Measurements from ENCODE around the gene KPNB1. TPM values are rescaled to one million over a fixed set of nuclear protein-coding genes. Genes with fewer than 3 reads are reported as not detected.

KPNB1 gene
- total RNA-seq = 100 to 1,000 TPM; 183 to 196 TPM
- total RNA-seq = 225 to 389 reads per million in 2 donors

DNA sequence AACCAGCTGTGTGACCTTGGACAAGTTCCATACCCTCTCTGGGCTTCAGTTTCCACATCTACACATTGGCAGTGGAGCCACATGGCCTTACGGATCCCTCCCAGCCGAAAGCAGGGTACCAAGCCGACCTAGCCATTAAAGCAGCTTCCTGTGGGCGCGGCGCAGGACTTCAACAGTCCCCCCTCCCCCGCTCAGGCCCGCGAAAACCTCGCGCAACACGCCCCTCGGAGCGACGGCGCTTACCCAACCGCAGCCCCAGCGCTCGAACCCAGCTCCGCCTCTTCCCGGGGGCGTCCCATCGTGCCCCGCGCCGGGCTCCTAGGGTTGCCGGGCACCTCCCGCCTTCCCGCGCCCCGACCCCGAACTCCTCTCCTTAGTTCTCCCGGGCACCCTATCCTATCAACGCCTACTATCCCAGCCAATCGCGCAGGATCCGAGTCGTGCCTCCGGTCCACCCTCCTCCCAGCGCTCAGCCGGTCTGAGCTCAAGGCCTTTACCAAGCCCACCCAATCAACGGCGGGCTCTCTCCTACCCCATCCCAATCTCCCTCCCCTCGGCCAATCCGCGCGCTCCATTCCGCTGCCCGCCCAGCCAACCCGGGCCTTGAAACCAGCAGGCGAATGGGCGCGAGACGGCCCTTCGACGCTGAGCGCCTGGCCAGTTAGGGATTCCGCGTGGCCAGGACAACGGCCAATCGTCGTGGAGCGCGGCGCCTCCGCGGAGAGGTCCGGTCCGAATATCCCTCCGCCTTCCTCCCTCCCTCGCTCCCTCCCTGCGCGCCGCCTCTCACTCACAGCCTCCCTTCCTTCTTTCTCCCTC, at the start of gene KPNB1:
TSS of gene KPNB1 (plus strand) at position 767 of the 819 bp plus-strand sequence. CDS start 326 bp downstream, outside the sequence.
- Mint-ChIP-seq H3K4me1 (peaks cover 35% of the 10 kb centered on the region), H3K27me3 (no peaks in the 10 kb centered on the region), H3K36me3 (ENCODE audit: low read depth) (peaks cover 6% of the 10 kb centered on the region), H3K4me3 (peak within 1 kb of the TSS; percentile 96), H3K27ac (peak within 1 kb of the TSS; percentile 92)
- H3K9me3 ChIP-seq (ENCODE audit: control insufficient read depth, low read length, poor library complexity, severe bottlenecking) = no peaks in the 10 kb centered on the region
- DNase-seq (peak; percentile 93 to 97 (median 94)), ATAC-seq (peak; percentile 85)

DNA sequence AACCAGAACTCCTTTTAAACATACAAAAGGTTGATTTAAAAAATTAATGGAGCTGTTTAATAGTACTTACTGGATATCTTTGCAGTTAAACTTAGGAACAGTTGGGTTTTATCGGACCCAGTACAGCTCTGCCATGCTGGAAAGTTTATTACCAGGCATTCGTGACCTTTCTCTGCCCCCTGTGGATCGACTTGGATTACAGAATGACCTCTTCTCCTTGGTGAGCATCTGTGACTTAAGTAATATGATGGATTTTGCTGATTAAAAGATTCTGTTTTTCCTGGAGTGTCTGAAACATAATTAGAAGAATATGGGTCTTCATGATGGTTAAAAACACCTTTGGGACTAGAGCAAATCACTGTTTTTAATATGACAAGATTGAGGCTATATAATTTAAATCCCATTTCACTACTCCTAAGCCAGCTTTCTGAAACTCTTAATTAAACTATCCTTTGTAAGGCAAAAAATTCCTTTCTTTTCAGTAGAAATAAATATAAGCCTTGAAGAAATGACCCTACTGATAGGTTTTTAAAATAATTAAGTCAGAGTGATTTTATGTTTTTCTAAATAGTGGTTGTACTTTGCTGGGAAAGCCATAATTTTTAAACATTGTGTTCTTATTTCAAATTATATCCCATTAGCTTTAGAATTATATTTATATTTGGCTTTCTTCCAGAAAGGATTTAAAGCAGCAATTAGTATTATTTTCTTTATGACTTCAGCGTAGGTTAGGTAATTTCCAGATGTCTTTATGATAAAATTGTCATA, 45.7 kb upstream of the KPNB1 start:
- peak overlapping the region; percentile 57 for H3K27ac Mint-ChIP-seq
- no peaks in the 10 kb centered on the region for H3K27me3 Mint-ChIP-seq
- peaks cover 12% of the 10 kb centered on the region for H3K4me1 Mint-ChIP-seq
- no peak overlapping the region for H3K4me3 Mint-ChIP-seq
- no peaks in the 10 kb centered on the region for H3K9me3 ChIP-seq (ENCODE audit: control insufficient read depth, low read length, poor library complexity, severe bottlenecking)
- ATAC-seq (no peak), DNase-seq (no peak)
- peaks cover 11% of the 10 kb centered on the region for H3K36me3 Mint-ChIP-seq (ENCODE audit: low read depth)

DNA sequence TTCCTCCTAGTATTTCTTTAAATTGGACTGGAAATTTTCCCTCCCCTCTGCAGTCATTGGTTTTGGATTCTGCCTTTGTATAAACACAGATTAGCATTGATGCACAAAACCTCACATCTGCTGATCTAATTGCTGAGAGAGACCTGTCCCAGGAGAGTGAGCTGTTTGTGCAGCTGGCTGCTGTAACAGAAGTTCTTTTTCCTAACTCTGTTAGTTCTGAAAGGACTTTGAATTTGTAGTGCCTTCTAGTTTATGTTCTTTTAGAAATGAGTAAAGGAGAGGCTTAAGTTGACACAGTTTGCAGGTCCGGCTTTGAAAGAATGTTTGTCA, 45.2 kb upstream of the KPNB1 start:
- ATAC-seq (no peak), DNase-seq (no peak)
- Mint-ChIP-seq H3K36me3 (ENCODE audit: low read depth) (peaks cover 13% of the 10 kb centered on the region), H3K27ac (peak overlapping the region; percentile 57), H3K27me3 (no peaks in the 10 kb centered on the region), H3K4me1 (peaks cover 14% of the 10 kb centered on the region), H3K4me3 (no peak overlapping the region)
- H3K9me3 ChIP-seq (ENCODE audit: control insufficient read depth, low read length, poor library complexity, severe bottlenecking) = no peaks in the 10 kb centered on the region

DNA sequence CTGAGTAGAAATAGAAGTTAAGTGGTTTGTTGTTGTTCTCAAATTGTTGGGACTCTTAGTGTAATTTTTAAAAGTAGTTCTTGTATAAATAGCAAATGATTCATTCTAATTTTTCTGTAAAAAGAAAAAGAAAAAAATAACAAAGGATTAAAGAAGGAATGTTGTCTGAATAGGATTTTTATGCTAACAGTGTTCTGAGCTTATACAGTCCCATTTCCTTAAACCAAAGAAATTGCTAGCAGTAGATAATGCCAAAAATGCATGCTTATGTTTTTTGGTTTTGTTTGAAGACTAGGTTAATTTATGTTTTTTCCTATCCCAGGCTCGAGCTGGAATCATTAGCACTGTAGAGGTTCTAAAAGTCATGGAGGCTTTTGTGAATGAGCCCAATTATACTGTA, 44.7 kb upstream of the KPNB1 start:
- Mint-ChIP-seq H3K4me3 (no peak overlapping the region), H3K36me3 (ENCODE audit: low read depth) (peaks cover 13% of the 10 kb centered on the region), H3K27ac (peak overlapping the region; percentile 57)

DNA sequence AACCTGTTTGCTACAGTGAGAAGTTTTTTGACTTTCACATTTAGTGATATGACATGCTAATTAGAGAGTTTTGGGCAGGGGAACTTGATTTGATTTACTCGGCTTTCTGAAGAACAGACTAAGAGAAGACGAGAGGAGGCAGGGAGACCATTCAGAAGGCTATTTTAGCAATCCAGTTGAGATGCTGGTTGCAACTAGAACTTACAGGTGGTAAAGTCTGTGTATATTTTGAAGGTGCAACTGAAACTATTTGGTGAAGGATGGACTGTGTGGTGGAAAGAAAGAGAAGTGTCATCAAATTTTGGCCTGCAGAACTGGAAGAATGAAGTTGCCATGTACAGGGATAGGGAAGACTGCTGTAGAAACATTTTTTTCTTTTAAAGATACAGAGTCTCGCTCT, 42.2 kb upstream of the KPNB1 start:
- Mint-ChIP-seq H3K4me3 (no peak overlapping the region), H3K36me3 (ENCODE audit: low read depth) (peaks cover 13% of the 10 kb centered on the region), H3K27ac (peak overlapping the region; percentile 74), H3K27me3 (no peaks in the 10 kb centered on the region), H3K4me1 (peaks cover 14% of the 10 kb centered on the region)
- DNase-seq (no peak), ATAC-seq (no peak)
- H3K9me3 ChIP-seq (ENCODE audit: control insufficient read depth, low read length, poor library complexity, severe bottlenecking) = no peaks in the 10 kb centered on the region

More for the DNA sequence above, 44.7 kb upstream of the KPNB1 start:
- Mint-ChIP-seq H3K27me3 (no peaks in the 10 kb centered on the region), H3K4me1 (peaks cover 14% of the 10 kb centered on the region)
- no peaks in the 10 kb centered on the region for H3K9me3 ChIP-seq (ENCODE audit: control insufficient read depth, low read length, poor library complexity, severe bottlenecking)
- ATAC-seq (no peak), DNase-seq (no peak)

DNA sequence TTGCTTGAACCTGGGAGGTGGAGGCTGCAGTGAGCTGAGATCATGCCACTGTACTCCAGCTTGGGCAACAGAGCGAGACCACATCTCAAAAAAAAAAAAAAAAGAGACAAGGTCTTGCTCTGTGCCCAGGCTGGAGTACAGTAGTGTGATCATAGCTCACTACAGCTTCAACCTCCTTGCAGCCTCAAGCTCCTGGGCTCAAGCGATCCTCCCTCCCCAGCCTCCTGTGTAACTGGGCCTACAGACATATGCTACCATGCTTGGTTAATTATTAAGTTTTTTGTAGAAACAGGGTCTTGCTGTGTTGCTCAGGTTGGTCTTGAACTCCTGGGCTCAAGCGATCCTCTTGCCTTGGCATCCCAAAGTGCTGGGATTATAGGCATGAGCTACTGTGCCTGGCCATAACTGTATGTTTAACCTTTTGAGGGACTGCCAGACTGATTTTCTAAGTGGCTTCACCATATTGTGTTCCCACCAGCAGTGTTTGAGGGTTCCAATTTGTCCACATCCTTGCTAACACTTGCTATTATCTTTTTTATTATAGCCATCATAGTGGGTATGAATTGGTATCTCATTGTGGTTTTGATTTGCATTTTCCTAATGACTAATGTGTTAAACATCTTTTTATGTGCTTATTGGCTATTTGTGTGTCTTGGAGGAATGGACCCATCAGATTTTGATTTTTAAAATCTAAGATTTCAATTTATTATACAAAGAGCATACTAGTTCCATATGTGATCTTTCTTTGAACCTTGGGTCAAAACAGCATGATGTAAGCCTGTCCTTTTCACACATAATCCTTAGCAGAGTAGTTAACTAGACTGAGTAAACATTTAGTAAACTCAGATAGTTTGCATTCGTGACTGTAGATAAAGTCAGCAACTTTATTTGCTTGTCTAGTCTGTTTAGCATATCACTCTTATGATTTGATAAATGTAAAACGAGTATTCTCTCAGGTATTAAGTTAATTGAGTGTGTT, 38.1 kb upstream of the KPNB1 start:
- Mint-ChIP-seq H3K4me1 (peaks cover 17% of the 10 kb centered on the region), H3K27me3 (no peaks in the 10 kb centered on the region), H3K36me3 (ENCODE audit: low read depth) (peaks cover 11% of the 10 kb centered on the region), H3K27ac (no peak overlapping the region), H3K4me3 (no peak overlapping the region)
- H3K9me3 ChIP-seq (ENCODE audit: control insufficient read depth, low read length, poor library complexity, severe bottlenecking) = no peaks in the 10 kb centered on the region
- DNase-seq (no peak), ATAC-seq (no peak)

DNA sequence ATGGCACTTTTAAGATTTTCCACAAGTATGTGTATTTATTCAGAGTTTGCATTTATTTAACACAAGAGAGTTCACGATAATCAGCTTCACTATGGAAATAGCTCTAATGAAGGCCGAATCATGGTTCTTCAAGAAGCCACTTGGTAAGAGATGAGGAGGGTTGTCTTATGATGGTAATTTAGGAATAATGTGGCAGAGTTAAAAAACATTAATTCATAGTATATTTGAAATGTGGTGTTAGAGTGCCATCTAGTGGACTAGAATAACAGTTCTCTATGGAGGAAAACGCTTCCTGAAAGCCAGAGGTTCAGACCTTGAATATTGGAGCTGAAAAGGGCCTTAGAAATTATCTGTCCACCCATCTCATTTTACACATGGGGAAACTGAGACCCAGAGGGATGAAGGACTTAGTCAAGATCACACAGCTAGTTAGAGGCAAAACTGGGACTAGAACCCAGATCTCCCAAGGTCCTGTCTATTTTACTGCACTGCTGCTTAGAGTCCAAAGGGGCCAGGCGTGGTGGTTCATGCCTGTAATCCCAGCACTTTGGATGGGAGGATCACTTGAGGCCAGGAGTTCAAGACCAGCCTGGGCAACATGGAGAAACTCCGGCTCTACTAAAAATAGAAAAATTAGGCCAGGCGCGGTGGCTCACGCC, 33.8 kb upstream of the KPNB1 start:
- Mint-ChIP-seq H3K27ac (peak overlapping the region; percentile 37), H3K4me1 (peaks cover 9% of the 10 kb centered on the region), H3K36me3 (ENCODE audit: low read depth) (peaks cover 4% of the 10 kb centered on the region), H3K4me3 (no peak overlapping the region), H3K27me3 (no peaks in the 10 kb centered on the region)
- no peaks in the 10 kb centered on the region for H3K9me3 ChIP-seq (ENCODE audit: control insufficient read depth, low read length, poor library complexity, severe bottlenecking)
- DNase-seq (no peak), ATAC-seq (peak; percentile 59)

DNA sequence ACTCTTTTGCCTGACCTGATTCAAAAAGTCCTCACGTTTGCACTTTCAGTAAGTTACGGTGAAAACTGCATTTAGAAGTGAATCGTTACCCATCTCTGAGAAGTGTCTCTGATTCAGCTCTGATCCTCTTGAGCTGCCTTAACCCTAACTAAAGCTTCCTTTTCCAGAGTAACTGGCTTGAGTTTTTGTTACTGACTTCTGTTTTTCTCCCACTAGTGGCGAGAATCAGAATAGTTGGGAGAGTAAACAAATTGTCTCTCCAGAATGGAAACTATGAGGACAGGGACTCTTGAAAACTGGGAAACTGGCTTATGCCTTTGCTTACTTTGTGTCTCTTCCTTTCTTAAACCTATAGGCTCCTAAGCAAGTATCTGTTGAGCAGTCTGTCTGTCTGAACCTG, 31.3 kb upstream of the KPNB1 start:
- H3K4me3 Mint-ChIP-seq = no peak overlapping the region
- no peaks in the 10 kb centered on the region for H3K9me3 ChIP-seq (ENCODE audit: control insufficient read depth, low read length, poor library complexity, severe bottlenecking)
- DNase-seq (no peak), ATAC-seq (no peak)
- H3K36me3 Mint-ChIP-seq (ENCODE audit: low read depth) = peaks cover 4% of the 10 kb centered on the region
- peaks cover 9% of the 10 kb centered on the region for H3K4me1 Mint-ChIP-seq
- peak overlapping the region; percentile 9 for H3K27ac Mint-ChIP-seq
- H3K27me3 Mint-ChIP-seq = no peaks in the 10 kb centered on the region

DNA sequence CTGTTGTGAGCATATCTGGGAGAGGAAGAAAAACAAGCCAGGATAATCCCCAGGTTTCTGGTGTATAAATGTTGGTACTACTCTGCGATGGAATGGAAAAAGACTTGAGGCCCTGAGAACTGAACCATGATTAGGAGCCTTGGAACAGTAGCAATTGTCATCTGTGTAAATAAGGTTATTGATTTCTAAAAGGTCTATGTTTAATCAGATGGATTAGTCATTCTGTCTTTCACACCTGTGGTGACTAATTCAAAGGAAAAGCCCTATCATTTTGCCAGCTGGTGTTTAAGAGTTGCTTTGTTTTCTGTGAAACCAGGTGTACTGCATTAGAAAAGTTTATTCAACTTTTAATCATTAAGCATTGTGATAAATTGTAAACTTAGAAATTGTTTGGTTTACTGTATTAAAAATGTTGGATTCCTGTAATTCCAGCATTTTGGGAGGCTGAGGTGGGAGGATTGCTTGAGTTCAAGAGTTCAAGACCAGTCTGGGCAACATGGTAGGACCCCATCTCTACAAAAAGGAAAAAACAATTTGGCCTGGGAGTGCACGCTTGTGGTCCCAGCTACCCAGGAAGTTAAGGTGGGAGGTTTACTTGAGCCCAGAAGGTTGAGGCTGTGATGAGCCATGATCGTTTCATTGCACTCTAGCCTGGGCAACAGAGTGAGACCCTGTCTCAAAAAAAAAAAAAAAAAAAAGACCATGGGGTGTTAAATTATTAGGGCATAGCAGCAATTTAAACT, 29.0 kb upstream of the KPNB1 start:
- DNase-seq (no peak), ATAC-seq (no peak)
- Mint-ChIP-seq H3K27ac (no peak overlapping the region), H3K4me1 (peaks cover 10% of the 10 kb centered on the region), H3K4me3 (no peak overlapping the region), H3K36me3 (ENCODE audit: low read depth) (peaks cover 4% of the 10 kb centered on the region), H3K27me3 (no peaks in the 10 kb centered on the region)
- no peaks in the 10 kb centered on the region for H3K9me3 ChIP-seq (ENCODE audit: control insufficient read depth, low read length, poor library complexity, severe bottlenecking)

DNA sequence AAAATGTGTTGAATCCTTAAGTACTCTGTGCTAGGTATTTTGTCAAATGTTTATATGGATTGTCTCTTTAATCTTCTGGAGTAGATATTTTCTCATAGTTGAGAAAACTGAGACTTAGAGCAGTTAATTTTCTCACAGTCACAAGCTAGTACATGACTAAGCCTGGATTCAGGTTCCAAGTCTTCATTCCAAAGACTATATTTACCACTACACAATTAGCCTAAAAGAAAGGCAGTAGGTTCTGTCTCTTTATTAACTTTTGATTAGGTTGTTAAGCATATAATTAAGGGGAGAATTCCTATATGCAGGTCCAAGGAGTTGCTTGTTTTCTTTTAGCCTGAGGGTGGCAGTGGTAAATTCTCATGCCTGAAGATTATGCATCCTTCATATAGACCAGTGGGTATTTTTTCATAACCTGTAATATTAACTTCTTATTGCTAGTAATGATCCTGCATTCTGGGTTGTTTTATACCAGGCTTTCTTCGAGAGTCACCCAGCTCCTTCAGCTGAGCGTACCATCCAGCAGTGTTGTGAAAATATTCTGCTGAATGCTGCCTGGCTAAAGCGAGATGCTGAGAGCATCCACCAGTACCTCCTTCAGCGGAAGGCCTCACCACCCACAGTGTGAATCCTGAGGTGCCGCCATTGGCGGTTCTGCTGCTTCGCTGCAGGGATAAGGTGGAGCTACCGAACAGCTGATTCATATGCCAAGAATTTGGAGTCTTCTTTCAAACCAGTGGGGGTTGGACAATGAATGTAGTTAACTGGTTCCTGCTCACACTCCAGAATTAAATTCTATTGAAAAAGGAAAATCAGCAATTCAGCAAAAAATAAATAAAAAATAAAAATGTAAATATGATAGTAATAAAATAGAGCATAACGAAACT, 28.2 kb upstream of the KPNB1 start:
- H3K4me1 Mint-ChIP-seq = peaks cover 6% of the 10 kb centered on the region
- H3K36me3 Mint-ChIP-seq (ENCODE audit: low read depth) = peaks cover 4% of the 10 kb centered on the region
- H3K4me3 Mint-ChIP-seq = no peak overlapping the region
- no peak overlapping the region for H3K27ac Mint-ChIP-seq
- DNase-seq (no peak), ATAC-seq (no peak)
- H3K9me3 ChIP-seq (ENCODE audit: control insufficient read depth, low read length, poor library complexity, severe bottlenecking) = no peaks in the 10 kb centered on the region
- no peaks in the 10 kb centered on the region for H3K27me3 Mint-ChIP-seq

DNA sequence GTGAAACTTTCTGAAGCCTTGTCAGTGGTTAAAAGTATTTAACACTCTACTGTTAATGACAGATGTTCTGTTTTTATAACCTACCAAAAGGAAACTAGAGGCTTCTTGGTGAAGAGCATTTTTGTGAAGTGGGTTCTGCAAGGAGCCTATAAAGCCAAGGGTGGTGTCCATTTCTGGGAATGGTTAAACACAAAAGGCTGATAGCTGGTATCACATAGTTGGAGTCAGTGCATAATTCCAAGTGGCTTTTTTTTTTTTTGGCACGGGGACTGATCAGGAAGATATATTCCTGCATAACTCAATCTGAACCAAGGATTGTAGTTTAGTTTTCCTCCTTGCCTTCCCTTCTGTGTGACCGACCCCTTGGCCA, 27.6 kb upstream of the KPNB1 start:
- Mint-ChIP-seq H3K36me3 (ENCODE audit: low read depth) (peaks cover 4% of the 10 kb centered on the region), H3K4me3 (no peak overlapping the region), H3K27ac (no peak overlapping the region), H3K4me1 (peaks cover 6% of the 10 kb centered on the region), H3K27me3 (no peaks in the 10 kb centered on the region)
- ATAC-seq (no peak), DNase-seq (no peak)
- no peaks in the 10 kb centered on the region for H3K9me3 ChIP-seq (ENCODE audit: control insufficient read depth, low read length, poor library complexity, severe bottlenecking)
